ENCODE measurements around the gene KIF20B. TPM values are rescaled to one million over a fixed set of nuclear protein-coding genes. Genes with fewer than 3 reads are reported as not detected.

KIF20B gene
- total RNA-seq, 1 donor from 2014 or later, result 71.5 TPM

DNA sequence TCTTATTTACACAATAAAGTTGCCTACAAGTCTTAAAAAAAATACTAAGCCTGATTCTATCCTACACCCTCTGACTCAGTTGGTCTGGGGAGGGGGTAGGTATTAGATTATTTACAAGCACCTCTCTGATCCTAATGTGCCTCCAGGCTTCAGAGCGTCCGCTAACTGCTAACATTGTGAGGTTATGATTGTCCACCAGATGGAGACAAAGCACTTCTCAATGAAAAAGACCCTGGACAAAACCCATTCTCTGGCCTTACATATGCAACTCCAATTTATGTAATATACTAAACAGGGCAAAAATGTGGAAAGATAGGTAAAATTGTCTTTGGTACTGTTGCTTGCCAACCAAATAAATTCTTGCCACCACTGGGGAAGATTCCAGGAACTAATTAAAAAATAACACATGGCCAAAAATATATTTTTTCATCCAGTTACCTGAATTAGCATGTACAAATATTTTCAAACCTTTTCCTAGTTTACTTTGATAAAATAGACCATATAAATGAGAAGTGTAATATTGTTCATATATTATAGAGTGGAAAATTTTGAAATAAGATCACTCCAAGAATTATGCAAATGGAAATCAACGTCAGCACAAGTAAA is 92.4 kb downstream of the KIF20B start:
- Histone ChIP-seq H3K36me3 (no peaks in the 10 kb centered on the region), H3F3A (ENCODE audit: low read depth) (no peaks in the 10 kb centered on the region), H3K27ac (no peak overlapping the region), H3K4me2 (no peak overlapping the region), H3K79me2 (ENCODE audit: low read depth) (no peaks in the 10 kb centered on the region), H4K20me1 (ENCODE audit: low read depth) (no peaks in the 10 kb centered on the region), H3K4me3 (no peak overlapping the region), H3K9me3 (ENCODE audit: low read depth) (no peaks in the 10 kb centered on the region), H3K9ac (no peak overlapping the region), H3K4me1 (peaks cover 8% of the 10 kb centered on the region), H2AFZ (replicated peaks) (no peak overlapping the region), H3K27me3 (no peaks in the 10 kb centered on the region)
- TF ChIP-seq, protein P1, sequence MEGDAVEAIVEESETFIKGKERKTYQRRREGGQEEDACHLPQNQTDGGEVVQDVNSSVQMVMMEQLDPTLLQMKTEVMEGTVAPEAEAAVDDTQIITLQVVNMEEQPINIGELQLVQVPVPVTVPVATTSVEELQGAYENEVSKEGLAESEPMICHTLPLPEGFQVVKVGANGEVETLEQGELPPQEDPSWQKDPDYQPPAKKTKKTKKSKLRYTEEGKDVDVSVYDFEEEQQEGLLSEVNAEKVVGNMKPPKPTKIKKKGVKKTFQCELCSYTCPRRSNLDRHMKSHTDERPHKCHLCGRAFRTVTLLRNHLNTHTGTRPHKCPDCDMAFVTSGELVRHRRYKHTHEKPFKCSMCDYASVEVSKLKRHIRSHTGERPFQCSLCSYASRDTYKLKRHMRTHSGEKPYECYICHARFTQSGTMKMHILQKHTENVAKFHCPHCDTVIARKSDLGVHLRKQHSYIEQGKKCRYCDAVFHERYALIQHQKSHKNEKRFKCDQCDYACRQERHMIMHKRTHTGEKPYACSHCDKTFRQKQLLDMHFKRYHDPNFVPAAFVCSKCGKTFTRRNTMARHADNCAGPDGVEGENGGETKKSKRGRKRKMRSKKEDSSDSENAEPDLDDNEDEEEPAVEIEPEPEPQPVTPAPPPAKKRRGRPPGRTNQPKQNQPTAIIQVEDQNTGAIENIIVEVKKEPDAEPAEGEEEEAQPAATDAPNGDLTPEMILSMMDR (IDR thresholded peaks at IDR 0.05), result peak; percentile 92
- no peak for TF ChIP-seq EZH2 (IDR thresholded peaks at IDR 0.05)
- H3K4me1 Mint-ChIP-seq, result peaks cover 4% of the 10 kb centered on the region
- H3K36me3 Mint-ChIP-seq, result no peaks in the 10 kb centered on the region
- H3K27ac Mint-ChIP-seq, result no peak overlapping the region
- H3K27me3 Mint-ChIP-seq (ENCODE audit: insufficient read depth, low read depth), result no peaks in the 10 kb centered on the region
- H3K9me3 Mint-ChIP-seq, result no peaks in the 10 kb centered on the region
- no peak overlapping the region for H3K4me3 Mint-ChIP-seq
- peak; percentile 82 for DNase-seq (ENCODE audit: low spot score)

DNA sequence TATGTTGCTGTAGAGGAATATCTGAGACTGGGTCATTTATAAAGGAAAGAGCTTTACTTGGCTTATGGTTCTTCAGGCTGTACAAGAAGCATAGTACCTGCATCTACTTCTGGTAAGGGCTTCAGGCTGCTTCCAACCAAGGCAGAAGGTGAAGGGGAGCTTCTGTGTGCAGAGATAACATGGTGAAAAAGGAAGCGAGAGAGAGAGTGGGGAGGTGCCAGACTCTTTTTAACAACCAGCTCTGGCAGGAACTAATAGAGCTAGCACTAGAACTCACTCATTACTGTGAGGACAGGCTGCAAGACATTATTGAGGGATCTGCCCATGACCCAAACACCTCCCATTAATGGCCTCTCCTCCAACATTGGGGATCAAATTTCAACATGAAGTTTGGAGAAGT is 94.5 kb downstream of the KIF20B start:
- no peaks in the 10 kb centered on the region for H3K79me2 ChIP-seq (ENCODE audit: low read depth)
- Mint-ChIP-seq H3K4me3 (no peak overlapping the region), H3K9me3 (no peaks in the 10 kb centered on the region), H3K36me3 (no peaks in the 10 kb centered on the region), H3K27me3 (ENCODE audit: insufficient read depth, low read depth) (no peaks in the 10 kb centered on the region), H3K27ac (no peak overlapping the region), H3K4me1 (peaks cover 4% of the 10 kb centered on the region)
- H3K9ac ChIP-seq, result no peak overlapping the region
- H3K4me3 ChIP-seq, result no peak overlapping the region
- no peak overlapping the region for H2AFZ ChIP-seq (replicated peaks)
- H3K27ac ChIP-seq, result no peak overlapping the region
- no peak for DNase-seq (ENCODE audit: low spot score)
- H4K20me1 ChIP-seq (ENCODE audit: low read depth), result no peaks in the 10 kb centered on the region
- no peak overlapping the region for H3K4me2 ChIP-seq
- H3K4me1 ChIP-seq, result peaks cover 8% of the 10 kb centered on the region
- no peaks in the 10 kb centered on the region for H3K9me3 ChIP-seq (ENCODE audit: low read depth)
- no peaks in the 10 kb centered on the region for H3F3A ChIP-seq (ENCODE audit: low read depth)
- H3K36me3 ChIP-seq, result no peaks in the 10 kb centered on the region
- H3K27me3 ChIP-seq, result no peaks in the 10 kb centered on the region
- TF ChIP-seq EZH2 (IDR thresholded peaks at IDR 0.05) (no peak), EZH2phosphoT487 (IDR thresholded peaks at IDR 0.05) (no peak)
- TF ChIP-seq, protein P1 (IDR thresholded peaks at IDR 0.05), result no peak

DNA sequence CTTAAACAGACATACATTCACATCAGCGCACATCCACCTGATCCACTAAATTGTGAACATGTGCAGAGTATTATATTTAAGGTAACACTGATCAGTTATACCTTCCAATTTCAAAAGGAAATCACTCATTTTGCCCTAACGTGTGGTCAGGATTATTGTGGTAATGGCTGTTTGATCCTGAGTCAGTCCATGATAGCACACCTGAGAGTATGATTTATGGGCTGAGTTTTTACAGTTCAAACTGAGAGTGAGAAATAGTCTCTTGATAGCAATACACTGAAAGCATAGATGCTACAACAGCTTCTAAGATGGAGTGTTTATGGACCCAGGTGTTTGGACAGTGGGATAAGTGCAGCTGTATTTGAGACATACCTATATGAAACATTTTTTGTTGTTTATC is 96.7 kb downstream of the KIF20B start:
- TF ChIP-seq, protein P1 (IDR thresholded peaks at IDR 0.05), result no peak
- TF ChIP-seq EZH2phosphoT487 (IDR thresholded peaks at IDR 0.05) (no peak), EZH2 (IDR thresholded peaks at IDR 0.05) (no peak)
- Mint-ChIP-seq H3K4me1 (peaks cover 4% of the 10 kb centered on the region), H3K27ac (no peak overlapping the region), H3K36me3 (no peaks in the 10 kb centered on the region), H3K27me3 (ENCODE audit: insufficient read depth, low read depth) (no peaks in the 10 kb centered on the region), H3K4me3 (no peak overlapping the region), H3K9me3 (no peaks in the 10 kb centered on the region)
- no peak for DNase-seq (ENCODE audit: low spot score)
- H3K27me3 ChIP-seq, result no peaks in the 10 kb centered on the region
- H3K9ac ChIP-seq, result no peak overlapping the region
- no peaks in the 10 kb centered on the region for H3K9me3 ChIP-seq (ENCODE audit: low read depth)
- H3K27ac ChIP-seq, result no peak overlapping the region
- H3K4me1 ChIP-seq, result peaks cover 8% of the 10 kb centered on the region
- H2AFZ ChIP-seq (replicated peaks), result no peak overlapping the region
- H3F3A ChIP-seq (ENCODE audit: low read depth), result no peaks in the 10 kb centered on the region
- H3K4me3 ChIP-seq, result no peak overlapping the region
- H4K20me1 ChIP-seq (ENCODE audit: low read depth), result no peaks in the 10 kb centered on the region
- H3K36me3 ChIP-seq, result no peaks in the 10 kb centered on the region
- no peak overlapping the region for H3K4me2 ChIP-seq
- H3K79me2 ChIP-seq (ENCODE audit: low read depth), result no peaks in the 10 kb centered on the region

All from neural progenitor cell (in vitro differentiated cells).